Measurements from ENCODE around the gene TBC1D3B.
"Not testable (repeated sequence)": the region's sequence is repeated elsewhere in the genome, so short reads cannot be mapped to it uniquely, and the experiment has no call there.

The TBC1D3B gene

DNA sequence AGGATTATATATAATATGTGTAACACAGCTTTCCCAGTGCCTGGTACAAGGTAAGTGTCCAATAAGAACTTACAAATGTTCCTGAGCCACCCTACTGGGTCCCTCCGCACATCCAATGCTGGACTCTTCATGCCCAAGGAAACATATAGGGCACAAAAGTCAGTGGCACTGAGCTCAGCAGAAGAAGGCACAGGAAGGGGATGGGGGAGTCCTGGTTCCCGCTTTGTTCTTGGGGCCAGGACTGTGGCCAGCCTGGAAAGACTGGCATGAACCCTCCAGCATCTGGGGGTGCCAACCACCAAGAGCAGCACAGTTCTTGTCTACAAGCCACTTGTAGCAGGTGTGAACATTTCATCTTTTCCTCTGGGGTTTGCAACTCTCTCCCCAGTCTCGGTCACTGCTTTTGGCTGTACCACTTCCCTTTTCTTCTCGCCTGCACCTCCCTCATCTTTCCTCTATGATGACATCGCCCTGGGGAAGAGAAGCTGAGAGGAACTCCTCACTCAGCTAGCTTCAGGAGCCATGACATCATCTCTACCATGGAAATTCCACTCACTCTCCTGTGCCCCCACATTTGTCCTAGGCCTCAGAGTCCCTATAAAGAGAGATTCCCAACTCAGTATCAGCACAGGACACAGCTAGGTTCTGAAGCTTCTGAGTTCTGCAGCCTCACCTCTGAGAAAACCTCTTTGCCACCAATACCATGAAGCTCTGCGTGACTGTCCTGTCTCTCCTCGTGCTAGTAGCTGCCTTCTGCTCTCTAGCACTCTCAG lies 34.2 kb upstream of the TBC1D3B start, which contains the start of gene CCL4L2:
Gene CCL4L2 (plus strand): TSS at position 625 of the 773 bp plus-strand sequence.
- not testable (repeated sequence) for H3K4me1 ChIP-seq (ENCODE audit: control insufficient read depth, insufficient read depth, low read length)

GRCh38 chr17:36209575-36209974 lies 33.1 kb upstream of the TBC1D3B start:
- Histone ChIP-seq H3K9ac (ENCODE audit: low read length) (no peak overlapping the region), H3K4me1 (ENCODE audit: control insufficient read depth, insufficient read depth, low read length) (no peaks in the 10 kb centered on the region), H3K4me3 (ENCODE audit: low read length) (no peak overlapping the region), H3K27me3 (ENCODE audit: control insufficient read depth, insufficient read depth, low read length) (no peaks in the 10 kb centered on the region), H3K9me3 (ENCODE audit: control insufficient read depth, low read length) (no peaks in the 10 kb centered on the region), H3K36me3 (ENCODE audit: control insufficient read depth, insufficient read depth, low read length) (no peaks in the 10 kb centered on the region)

More for the DNA sequence above, 34.2 kb upstream of the TBC1D3B start, which contains the start of gene CCL4L2:
- H3K9me3 ChIP-seq (ENCODE audit: control insufficient read depth, low read length); H3K27me3 ChIP-seq (ENCODE audit: control insufficient read depth, insufficient read depth, low read length); H3K36me3 ChIP-seq (ENCODE audit: control insufficient read depth, insufficient read depth, low read length); H3K9ac ChIP-seq (ENCODE audit: low read length); H3K4me3 ChIP-seq (ENCODE audit: low read length): not testable (repeated sequence)

GRCh38 chr17:36207383-36207782 lies 30.9 kb upstream of the TBC1D3B start:
- H3K9ac ChIP-seq (ENCODE audit: low read length); H3K36me3 ChIP-seq (ENCODE audit: control insufficient read depth, insufficient read depth, low read length); H3K4me3 ChIP-seq (ENCODE audit: low read length); H3K4me1 ChIP-seq (ENCODE audit: control insufficient read depth, insufficient read depth, low read length); H3K27me3 ChIP-seq (ENCODE audit: control insufficient read depth, insufficient read depth, low read length); H3K9me3 ChIP-seq (ENCODE audit: control insufficient read depth, low read length): not testable (repeated sequence)

DNA sequence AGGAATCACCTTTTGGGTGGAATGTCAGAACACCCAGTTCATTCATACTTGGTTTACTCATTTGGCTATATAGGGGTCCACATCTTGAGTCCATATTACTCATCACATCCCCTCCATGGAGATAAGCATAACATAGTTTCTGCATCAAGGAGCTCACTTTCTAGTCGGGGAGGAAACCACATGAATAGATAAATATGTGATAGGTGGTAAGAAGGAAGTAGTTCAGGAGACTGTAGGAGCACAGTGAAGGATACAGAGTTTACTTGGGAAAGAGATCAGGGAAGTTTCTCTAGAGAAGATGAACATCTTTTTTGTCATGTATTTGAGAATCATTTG lies 30.0 kb upstream of the TBC1D3B start:
- not testable (repeated sequence) for H3K36me3 ChIP-seq (ENCODE audit: control insufficient read depth, insufficient read depth, low read length); H3K27me3 ChIP-seq (ENCODE audit: control insufficient read depth, insufficient read depth, low read length); H3K4me1 ChIP-seq (ENCODE audit: control insufficient read depth, insufficient read depth, low read length); H3K4me3 ChIP-seq (ENCODE audit: low read length); H3K9me3 ChIP-seq (ENCODE audit: control insufficient read depth, low read length); H3K9ac ChIP-seq (ENCODE audit: low read length)

DNA sequence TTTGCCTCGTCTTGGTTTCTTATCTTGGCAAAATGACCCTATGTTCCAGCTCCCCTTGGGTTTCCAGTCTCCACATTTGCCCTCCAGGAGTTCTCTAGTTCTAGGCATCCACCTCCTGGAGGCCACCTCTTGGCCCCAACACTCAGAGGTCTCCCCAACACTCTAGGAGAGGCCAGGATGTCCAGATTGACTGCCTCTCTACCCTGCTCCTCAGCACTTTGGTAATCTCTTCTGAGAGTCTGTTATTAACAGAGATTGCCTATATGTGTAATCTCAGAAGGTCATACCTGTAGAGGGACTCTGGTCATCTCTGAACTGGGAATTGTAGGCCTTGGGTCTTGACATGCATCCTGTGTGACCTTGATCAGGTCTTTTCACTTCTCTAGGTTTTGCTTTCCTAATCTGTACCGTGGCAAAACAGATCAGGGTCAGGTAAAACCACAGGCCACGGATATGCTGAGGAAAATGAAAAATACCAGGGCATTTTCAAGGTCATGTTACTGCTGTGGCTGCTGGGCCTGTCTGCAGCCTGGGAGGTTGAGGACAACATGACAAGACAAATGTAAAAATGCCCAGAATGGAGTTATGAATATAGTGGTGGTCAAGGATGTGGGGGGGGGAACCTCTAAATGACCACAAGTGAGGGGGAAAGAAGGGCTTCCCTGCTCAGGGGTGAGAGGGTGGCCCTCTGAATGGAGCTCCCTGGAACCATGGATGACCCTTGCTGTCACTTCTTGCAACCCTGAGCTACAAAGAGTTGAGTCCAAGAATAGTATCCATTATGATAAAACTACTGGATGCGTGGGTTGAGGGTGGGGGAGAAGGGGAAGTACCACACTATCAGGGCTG lies 29.4 kb upstream of the TBC1D3B start:
- no peaks in the 10 kb centered on the region for H3K4me1 ChIP-seq (ENCODE audit: control insufficient read depth, insufficient read depth, low read length)
- no peak overlapping the region for H3K4me3 ChIP-seq (ENCODE audit: low read length)
- no peaks in the 10 kb centered on the region for H3K36me3 ChIP-seq (ENCODE audit: control insufficient read depth, insufficient read depth, low read length)
- no peaks in the 10 kb centered on the region for H3K9me3 ChIP-seq (ENCODE audit: control insufficient read depth, low read length)
- H3K9ac ChIP-seq (ENCODE audit: low read length), result no peak overlapping the region
- H3K27me3 ChIP-seq (ENCODE audit: control insufficient read depth, insufficient read depth, low read length), result no peaks in the 10 kb centered on the region

DNA sequence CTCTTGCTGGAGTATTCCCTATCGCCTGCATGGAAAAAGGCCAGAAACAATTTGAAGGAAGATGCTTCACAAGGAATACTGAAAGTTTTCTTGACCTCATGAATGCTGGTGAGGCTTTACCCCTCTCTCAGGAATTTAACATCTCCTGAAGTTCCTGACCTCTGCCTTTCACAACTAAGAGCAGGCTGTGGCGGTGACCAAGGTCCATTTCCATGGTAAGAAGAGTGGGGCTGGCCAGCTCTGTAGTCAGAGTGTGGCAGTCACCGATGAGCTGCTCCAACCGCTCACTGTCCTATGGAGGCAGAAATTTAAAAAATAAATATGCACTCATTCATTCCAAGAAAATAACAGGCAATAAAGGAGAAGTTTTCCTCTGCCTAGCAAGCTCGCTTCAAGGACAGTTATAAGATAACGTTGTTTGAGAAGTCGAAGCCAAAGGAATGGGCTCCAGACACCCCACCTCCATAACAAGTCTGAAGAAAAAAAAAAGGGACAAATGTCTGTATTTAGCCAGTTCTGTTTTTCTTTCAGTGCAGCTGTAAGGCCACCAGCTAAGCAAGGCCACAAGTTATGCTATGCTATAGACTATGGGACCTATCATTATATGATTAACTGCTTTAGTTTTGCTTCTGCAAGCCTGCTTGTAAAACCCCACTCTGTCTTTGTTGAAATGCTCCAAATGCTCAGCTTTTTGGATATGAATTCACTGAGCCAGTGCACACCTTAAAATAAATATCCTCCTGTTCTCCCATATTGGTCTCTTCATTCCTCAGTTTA lies 28.5 kb upstream of the TBC1D3B start:
- H3K4me1 ChIP-seq (ENCODE audit: control insufficient read depth, insufficient read depth, low read length), result no peaks in the 10 kb centered on the region
- no peak overlapping the region for H3K4me3 ChIP-seq (ENCODE audit: low read length)
- no peaks in the 10 kb centered on the region for H3K27me3 ChIP-seq (ENCODE audit: control insufficient read depth, insufficient read depth, low read length)
- no peaks in the 10 kb centered on the region for H3K36me3 ChIP-seq (ENCODE audit: control insufficient read depth, insufficient read depth, low read length)
- no peak overlapping the region for H3K9ac ChIP-seq (ENCODE audit: low read length)
- no peaks in the 10 kb centered on the region for H3K9me3 ChIP-seq (ENCODE audit: control insufficient read depth, low read length)

DNA sequence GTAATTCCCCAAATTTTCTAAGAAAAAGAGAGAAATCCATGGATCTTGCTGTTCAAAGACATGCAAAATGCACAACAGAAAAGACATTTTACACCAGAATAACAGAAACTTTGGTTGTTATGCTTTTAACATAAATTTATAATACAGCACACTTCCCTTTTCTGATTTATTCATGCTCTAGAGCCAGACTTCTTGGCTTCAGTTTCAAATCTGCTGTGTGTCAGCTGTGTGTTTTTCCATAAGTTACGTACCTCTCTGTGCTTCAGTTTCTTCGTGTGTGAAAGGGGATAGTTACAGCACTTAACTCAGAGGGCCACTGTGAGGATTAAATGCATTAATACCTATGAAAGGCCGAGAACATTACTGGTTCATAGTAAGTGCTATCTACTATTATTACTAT lies 26.9 kb upstream of the TBC1D3B start:
- no peaks in the 10 kb centered on the region for H3K4me1 ChIP-seq (ENCODE audit: control insufficient read depth, insufficient read depth, low read length)
- no peaks in the 10 kb centered on the region for H3K36me3 ChIP-seq (ENCODE audit: control insufficient read depth, insufficient read depth, low read length)
- H3K9ac ChIP-seq (ENCODE audit: low read length), result no peak overlapping the region
- H3K27me3 ChIP-seq (ENCODE audit: control insufficient read depth, insufficient read depth, low read length), result no peaks in the 10 kb centered on the region
- no peaks in the 10 kb centered on the region for H3K9me3 ChIP-seq (ENCODE audit: control insufficient read depth, low read length)
- no peak overlapping the region for H3K4me3 ChIP-seq (ENCODE audit: low read length)

- H3K27me3 ChIP-seq (ENCODE audit: control insufficient read depth, insufficient read depth, low read length); H3K4me1 ChIP-seq (ENCODE audit: control insufficient read depth, insufficient read depth, low read length); H3K9ac ChIP-seq (ENCODE audit: low read length); H3K36me3 ChIP-seq (ENCODE audit: control insufficient read depth, insufficient read depth, low read length); H3K4me3 ChIP-seq (ENCODE audit: low read length); H3K9me3 ChIP-seq (ENCODE audit: control insufficient read depth, low read length): not testable (repeated sequence)
These were observed 25.1 kb upstream of the TBC1D3B start for GRCh38 chr17:36201506-36201905.

DNA sequence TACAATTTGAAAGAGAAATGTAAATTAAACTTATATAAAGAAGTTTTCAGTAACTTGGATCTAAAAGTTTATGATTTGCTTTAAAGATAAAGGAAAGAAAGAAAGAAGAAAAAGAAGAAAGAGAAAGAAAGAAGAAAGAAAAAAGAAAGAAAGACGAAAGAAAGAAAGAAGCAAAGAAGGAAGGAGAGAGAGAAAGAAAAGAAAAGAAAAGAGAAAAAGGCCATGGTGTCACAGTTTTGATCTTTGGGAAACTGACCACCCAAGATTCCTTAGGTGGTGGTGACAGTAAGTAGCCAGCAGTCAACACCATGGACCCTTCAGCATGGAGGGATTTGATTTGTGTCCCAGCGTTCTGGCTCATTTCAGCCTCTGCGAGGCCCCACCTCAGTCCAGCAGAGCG lies 24.7 kb upstream of the TBC1D3B start:
- not testable (repeated sequence) for H3K9me3 ChIP-seq (ENCODE audit: control insufficient read depth, low read length); H3K27me3 ChIP-seq (ENCODE audit: control insufficient read depth, insufficient read depth, low read length); H3K4me1 ChIP-seq (ENCODE audit: control insufficient read depth, insufficient read depth, low read length); H3K9ac ChIP-seq (ENCODE audit: low read length); H3K4me3 ChIP-seq (ENCODE audit: low read length); H3K36me3 ChIP-seq (ENCODE audit: control insufficient read depth, insufficient read depth, low read length)

DNA sequence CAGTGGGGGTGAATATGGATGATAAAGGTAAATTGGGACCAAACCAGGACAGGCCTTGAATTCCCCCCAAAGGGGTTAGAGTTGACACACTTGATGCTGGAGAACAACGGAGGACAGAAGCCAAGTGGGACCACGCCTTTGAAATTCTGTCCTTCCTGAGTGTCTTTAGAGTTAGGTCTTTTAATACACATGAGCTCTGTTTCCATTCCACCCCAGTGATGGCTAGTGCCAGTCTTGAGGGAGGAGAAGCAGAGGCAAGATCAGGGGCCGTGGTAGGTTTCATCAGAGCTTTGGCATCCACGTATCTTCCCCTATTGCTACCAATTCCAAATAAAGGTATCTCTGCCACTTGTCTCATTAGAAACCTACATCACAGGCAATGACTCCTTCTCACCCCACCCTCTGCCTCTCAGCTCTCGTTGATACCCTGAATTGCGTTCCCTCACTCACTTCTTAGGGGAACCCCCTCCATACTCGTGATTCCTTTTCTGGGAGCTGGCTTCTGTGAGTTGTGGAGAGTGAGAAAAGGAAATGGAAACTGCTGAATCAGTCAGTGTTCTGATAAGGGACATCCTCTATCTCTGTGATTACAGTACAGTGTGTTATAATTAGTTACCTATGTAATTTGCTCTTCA lies 22.5 kb upstream of the TBC1D3B start:
- no peaks in the 10 kb centered on the region for H3K36me3 ChIP-seq (ENCODE audit: control insufficient read depth, insufficient read depth, low read length)
- no peak overlapping the region for H3K9ac ChIP-seq (ENCODE audit: low read length)
- peaks cover 4% of the 10 kb centered on the region for H3K27me3 ChIP-seq (ENCODE audit: control insufficient read depth, insufficient read depth, low read length)
- no peaks in the 10 kb centered on the region for H3K4me1 ChIP-seq (ENCODE audit: control insufficient read depth, insufficient read depth, low read length)
- H3K4me3 ChIP-seq (ENCODE audit: low read length), result no peak overlapping the region
- H3K9me3 ChIP-seq (ENCODE audit: control insufficient read depth, low read length), result no peaks in the 10 kb centered on the region

DNA sequence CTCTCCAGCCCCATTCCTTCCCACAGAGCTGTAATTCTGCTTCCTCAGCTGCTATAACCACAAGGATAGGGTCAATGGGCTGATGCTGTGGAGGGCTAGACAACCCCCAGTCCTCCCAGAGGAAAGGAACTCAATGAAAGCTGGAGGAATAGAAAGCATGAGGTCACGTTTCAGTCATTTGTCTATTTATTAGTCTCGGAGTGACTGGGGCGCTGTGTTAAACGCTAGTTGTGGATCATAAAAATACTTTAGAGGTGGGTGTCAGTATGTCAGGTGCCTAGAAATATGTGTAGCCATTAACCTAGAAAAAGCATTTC lies 20.9 kb upstream of the TBC1D3B start:
- Histone ChIP-seq H3K36me3 (ENCODE audit: control insufficient read depth, insufficient read depth, low read length) (no peaks in the 10 kb centered on the region), H3K27me3 (ENCODE audit: control insufficient read depth, insufficient read depth, low read length) (peaks cover 4% of the 10 kb centered on the region), H3K9me3 (ENCODE audit: control insufficient read depth, low read length) (no peaks in the 10 kb centered on the region), H3K9ac (ENCODE audit: low read length) (no peak overlapping the region), H3K4me3 (ENCODE audit: low read length) (no peak overlapping the region), H3K4me1 (ENCODE audit: control insufficient read depth, insufficient read depth, low read length) (no peaks in the 10 kb centered on the region)

DNA sequence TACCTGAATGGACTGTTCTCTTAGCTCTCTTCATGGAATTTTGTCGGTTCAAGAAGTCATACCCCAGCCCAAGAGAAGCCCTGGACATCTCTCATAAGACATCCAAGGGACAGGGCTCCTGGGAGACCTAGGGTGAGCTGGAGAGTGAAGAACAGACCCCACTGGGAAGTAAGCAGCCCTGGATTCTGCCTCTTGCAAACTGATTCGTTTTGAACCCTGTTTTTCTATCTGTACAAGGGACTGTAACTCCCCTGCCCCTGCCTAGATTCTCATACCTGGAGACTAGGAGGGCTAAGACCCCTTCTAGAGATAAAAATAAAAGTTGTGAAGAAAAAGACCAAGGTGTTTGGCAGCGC lies 19.7 kb upstream of the TBC1D3B start:
- Histone ChIP-seq H3K9me3 (ENCODE audit: control insufficient read depth, low read length) (no peaks in the 10 kb centered on the region), H3K36me3 (ENCODE audit: control insufficient read depth, insufficient read depth, low read length) (no peaks in the 10 kb centered on the region), H3K4me1 (ENCODE audit: control insufficient read depth, insufficient read depth, low read length) (no peaks in the 10 kb centered on the region), H3K4me3 (ENCODE audit: low read length) (no peak overlapping the region), H3K27me3 (ENCODE audit: control insufficient read depth, insufficient read depth, low read length) (peaks cover 4% of the 10 kb centered on the region), H3K9ac (ENCODE audit: low read length) (no peak overlapping the region)
